Lower lobe of right lung (tissue), 2 donors: Measurements from ENCODE around the gene NPEPL1. TPM values are rescaled to one million over a fixed set of nuclear protein-coding genes. Genes with fewer than 3 reads are reported as not detected.

Experiments used
- ATAC-seq, 2 donors: fragments of 200-7000 bp; cut with Tn5 transposase; one replicate each; pipeline ENCODE4 v1.9.1; 2020 to 2022; ENCODE audit warnings: mild to moderate bottlenecking in 2 of 2, moderate library complexity in 2 of 2
- DNase-seq: peaks from one replicate; pipeline ENCODE4 v3.0.0-alpha.2; 2020
- H3K27ac ChIP-seq: fragments of 200-600 bp; one replicate; pipeline ENCODE4 v1.8.0; 2022
- H3K27me3 ChIP-seq: fragments of 200-600 bp; one replicate; pipeline ENCODE4 v1.8.0; 2022; ENCODE audit warnings: low read depth
- H3K36me3 ChIP-seq: fragments of 200-600 bp; one replicate; pipeline ENCODE4 v1.8.0; 2022; ENCODE audit warnings: mild to moderate bottlenecking
- H3K4me1 ChIP-seq: fragments of 200-600 bp; one replicate; pipeline ENCODE4 v1.8.0; 2022
- H3K4me3 ChIP-seq: fragments of 200-600 bp; one replicate; pipeline ENCODE4 v1.8.0; 2022; ENCODE audit warnings: mild to moderate bottlenecking
- H3K9me3 ChIP-seq: fragments of 200-600 bp; one replicate; pipeline ENCODE4 v1.8.0; 2022
- intact Hi-C: fragments of 100-400 bp; cut with DNase I; formaldehyde crosslinking; loops from one replicate; pipeline ENCODE4 v1.11.0; 2022
- total RNA-seq: library from RNA; stranded (reverse); fragmentation: NEBNext Ultra II Directional; extraction: Animal tissue kit (Norgen Biotek cat#: 25700); gene quantifications from one replicate; pipeline ENCODE4 v1.2.1, GENCODE V29; 2021
- TF ChIP-seq, protein P1 (sequence below): fragments of 200-600 bp; IDR thresholded peaks from one replicate; pipeline ENCODE4 v1.8.0; 2022; ENCODE audit warnings: antibody characterized with exemption, mild to moderate bottlenecking
- donor health status: DM: no; HTN: yes; CAD: no; lungs with severe emphysema.

NPEPL1 gene
- total RNA-seq, 1 donor from 2014 or later = 40.6 TPM

DNA sequence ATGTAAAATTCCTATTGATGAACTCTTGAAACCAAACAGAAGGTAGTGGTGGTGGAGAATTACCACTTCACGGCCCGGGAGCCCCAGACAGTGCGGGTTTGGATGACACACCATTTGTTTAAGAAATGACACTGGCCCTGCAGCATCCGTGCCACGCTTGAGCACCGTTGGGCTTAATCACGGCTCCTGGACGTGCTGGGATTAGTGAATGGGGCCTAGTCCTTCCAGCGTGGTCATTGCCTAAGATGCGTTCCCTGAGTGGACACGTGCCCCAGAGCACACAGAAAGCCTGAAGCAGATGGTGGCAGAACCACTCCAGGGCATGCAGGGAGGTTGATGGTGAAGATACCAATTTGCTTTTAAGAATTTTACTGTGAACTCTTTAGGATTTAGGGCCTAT, 27.0 kb upstream of the NPEPL1 start:
- Histone ChIP-seq H3K36me3 (peaks cover 64% of the 10 kb centered on the region), H3K4me3 (no peak overlapping the region), H3K27me3 (no peaks in the 10 kb centered on the region), H3K9me3 (no peaks in the 10 kb centered on the region), H3K4me1 (peaks cover 19% of the 10 kb centered on the region), H3K27ac (no peak overlapping the region)
- TF ChIP-seq, protein P1, sequence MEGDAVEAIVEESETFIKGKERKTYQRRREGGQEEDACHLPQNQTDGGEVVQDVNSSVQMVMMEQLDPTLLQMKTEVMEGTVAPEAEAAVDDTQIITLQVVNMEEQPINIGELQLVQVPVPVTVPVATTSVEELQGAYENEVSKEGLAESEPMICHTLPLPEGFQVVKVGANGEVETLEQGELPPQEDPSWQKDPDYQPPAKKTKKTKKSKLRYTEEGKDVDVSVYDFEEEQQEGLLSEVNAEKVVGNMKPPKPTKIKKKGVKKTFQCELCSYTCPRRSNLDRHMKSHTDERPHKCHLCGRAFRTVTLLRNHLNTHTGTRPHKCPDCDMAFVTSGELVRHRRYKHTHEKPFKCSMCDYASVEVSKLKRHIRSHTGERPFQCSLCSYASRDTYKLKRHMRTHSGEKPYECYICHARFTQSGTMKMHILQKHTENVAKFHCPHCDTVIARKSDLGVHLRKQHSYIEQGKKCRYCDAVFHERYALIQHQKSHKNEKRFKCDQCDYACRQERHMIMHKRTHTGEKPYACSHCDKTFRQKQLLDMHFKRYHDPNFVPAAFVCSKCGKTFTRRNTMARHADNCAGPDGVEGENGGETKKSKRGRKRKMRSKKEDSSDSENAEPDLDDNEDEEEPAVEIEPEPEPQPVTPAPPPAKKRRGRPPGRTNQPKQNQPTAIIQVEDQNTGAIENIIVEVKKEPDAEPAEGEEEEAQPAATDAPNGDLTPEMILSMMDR = no peak
- intact Hi-C loops = no loop called here
- DNase-seq (no peak), ATAC-seq (no peak)

DNA sequence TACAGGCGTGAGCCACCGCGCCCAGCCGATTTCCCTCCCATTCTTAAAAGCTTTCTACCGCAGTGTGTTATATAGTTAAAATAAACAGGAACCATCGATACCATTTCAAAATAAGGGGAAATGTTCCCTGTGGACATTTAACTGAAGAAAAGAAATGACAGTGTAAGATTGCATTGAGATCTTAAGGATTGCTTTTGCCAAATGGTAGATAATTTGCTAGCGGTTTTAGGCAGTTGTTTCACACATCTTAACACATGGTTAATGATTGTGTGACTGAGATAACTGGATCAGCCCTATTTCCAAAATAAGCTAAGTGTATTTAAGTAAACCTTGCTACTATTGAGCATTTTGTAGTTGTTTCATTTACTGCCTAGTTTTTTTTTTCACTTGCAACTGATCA, 25.9 kb upstream of the NPEPL1 start:
- DNase-seq (no peak), ATAC-seq (no peak)
- Histone ChIP-seq H3K27me3 (no peaks in the 10 kb centered on the region), H3K4me3 (no peak overlapping the region), H3K4me1 (peaks cover 12% of the 10 kb centered on the region), H3K27ac (no peak overlapping the region), H3K9me3 (no peaks in the 10 kb centered on the region), H3K36me3 (peaks cover 66% of the 10 kb centered on the region)
- TF ChIP-seq, protein P1 = no peak
- intact Hi-C loops = no loop called here

DNA sequence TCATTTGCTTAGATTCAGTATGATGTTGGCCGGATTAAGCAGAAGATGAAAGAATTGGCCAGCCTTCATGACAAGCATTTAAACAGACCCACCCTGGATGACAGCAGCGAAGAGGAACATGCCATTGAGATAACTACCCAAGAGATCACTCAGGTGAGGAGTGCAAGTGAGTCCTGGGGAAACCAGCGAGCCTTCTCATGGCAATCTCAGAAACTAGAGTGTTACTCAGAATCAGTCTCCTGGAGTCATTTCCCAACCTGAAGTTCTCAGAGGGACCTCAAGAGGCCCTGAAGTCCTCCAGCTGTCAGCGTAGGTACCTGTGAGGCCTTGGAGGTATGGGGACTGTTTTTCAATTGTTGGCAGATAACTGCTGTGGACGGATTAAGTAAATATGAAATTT, 24.6 kb upstream of the NPEPL1 start:
- no peak overlapping the region for H3K4me3 ChIP-seq
- TF ChIP-seq, protein P1 = no peak
- peak overlapping the region; percentile 0 for H3K27ac ChIP-seq
- peaks cover 67% of the 10 kb centered on the region for H3K36me3 ChIP-seq
- no peak for DNase-seq
- H3K9me3 ChIP-seq = no peaks in the 10 kb centered on the region
- ATAC-seq = peak; percentile 54 to 68
- peaks cover 12% of the 10 kb centered on the region for H3K4me1 ChIP-seq
- no peaks in the 10 kb centered on the region for H3K27me3 ChIP-seq
- intact Hi-C loops = no loop called here

DNA sequence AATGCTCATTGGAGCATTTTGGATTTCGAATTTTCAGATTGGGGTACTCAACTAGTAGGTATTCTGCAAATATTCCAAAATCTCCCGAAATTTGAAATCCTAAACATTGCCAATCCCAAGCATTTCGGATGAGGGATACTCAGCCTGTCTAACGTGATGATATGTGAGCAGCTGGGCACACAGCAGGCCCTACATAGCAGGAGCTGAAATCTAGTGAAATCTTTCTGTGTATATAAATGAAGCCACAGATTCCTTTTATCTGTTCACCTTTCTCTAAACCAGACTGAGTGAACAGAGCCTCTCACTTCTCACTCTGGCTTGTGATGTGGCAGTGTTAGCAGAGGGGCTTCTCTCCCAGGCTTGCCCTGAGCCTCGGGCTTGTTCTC, 23.7 kb upstream of the NPEPL1 start:
- peak in 1 of 2 donors; percentile 18 for ATAC-seq
- intact Hi-C loops = no loop called here
- TF ChIP-seq, protein P1 = no peak
- no peak for DNase-seq
- no peaks in the 10 kb centered on the region for H3K9me3 ChIP-seq
- H3K4me1 ChIP-seq = peaks cover 12% of the 10 kb centered on the region
- no peak overlapping the region for H3K4me3 ChIP-seq
- H3K27me3 ChIP-seq = no peaks in the 10 kb centered on the region
- peak overlapping the region; percentile 47 for H3K27ac ChIP-seq
- peaks cover 71% of the 10 kb centered on the region for H3K36me3 ChIP-seq

DNA sequence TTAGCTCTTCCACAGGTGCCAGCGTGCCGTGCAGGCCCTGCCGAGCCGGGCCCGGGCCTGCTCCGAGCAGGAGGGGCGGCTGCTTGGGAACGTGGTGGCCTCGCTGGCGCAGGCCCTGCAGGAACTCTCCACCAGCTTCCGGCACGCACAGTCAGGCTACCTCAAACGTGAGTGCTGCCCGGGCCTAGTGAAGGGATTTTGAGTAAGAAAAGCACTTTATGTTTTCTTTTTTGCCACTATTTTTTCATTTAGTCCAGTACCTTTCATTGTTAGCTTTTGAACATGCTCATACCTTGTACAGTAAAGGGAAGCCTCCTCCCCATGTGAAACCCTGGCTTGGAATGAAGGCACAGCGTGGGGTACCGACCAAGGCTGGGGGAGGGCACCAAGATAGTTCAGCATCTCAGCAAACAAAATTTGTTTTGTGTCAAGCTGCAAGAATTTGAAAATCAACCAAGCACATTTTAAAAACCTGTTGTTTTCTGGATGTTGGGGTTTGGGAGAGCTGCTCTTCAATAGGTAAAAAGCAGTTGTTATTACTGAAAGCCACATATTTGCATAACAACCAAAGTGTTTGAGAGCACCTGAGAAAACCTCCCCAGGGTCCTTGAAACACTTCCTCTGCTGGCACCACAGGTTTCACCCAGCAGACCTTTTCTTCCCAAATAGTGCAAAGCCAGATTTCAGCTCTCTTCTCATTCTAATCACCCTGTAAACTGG, 23.2 kb upstream of the NPEPL1 start:
- Histone ChIP-seq H3K27ac (peak overlapping the region; percentile 47), H3K9me3 (no peaks in the 10 kb centered on the region), H3K27me3 (no peaks in the 10 kb centered on the region), H3K4me3 (no peak overlapping the region), H3K36me3 (peaks cover 73% of the 10 kb centered on the region), H3K4me1 (peaks cover 12% of the 10 kb centered on the region)
- intact Hi-C loops = no loop called here
- no peak for DNase-seq
- TF ChIP-seq, protein P1 = no peak
- peak; percentile 60 to 75 for ATAC-seq
